8988T (cell line): ENCODE measurements around the gene PSMD3.
"Not testable (repeated sequence)": the region's sequence is repeated elsewhere in the genome, so short reads cannot be mapped to it uniquely, and the experiment has no call there.

Experiments used
- DNase-seq: peaks from one replicate; pipeline ENCODE4 v3.0.0; 2011

The PSMD3 gene

DNA sequence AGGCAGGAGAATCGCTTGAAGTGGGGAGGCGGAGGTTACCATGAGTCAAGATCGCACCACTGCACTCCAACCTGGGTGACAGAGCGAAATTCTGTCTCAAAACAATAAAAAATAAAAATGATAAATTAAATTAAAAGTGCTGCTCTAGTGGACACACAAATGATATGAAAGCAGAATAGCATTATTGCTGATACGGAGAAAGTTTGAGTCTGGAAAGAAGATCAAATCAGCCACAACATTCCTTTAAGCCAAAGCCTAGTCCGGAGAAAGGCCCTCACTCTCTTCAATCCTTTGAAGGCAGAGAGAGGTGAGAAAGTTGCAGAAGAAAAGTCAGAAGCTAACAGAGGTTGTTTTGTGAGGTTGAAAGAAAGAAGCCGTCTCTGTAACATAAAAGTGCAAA lies 19.6 kb downstream of the PSMD3 start:
- DNase-seq, result no peak

DNA sequence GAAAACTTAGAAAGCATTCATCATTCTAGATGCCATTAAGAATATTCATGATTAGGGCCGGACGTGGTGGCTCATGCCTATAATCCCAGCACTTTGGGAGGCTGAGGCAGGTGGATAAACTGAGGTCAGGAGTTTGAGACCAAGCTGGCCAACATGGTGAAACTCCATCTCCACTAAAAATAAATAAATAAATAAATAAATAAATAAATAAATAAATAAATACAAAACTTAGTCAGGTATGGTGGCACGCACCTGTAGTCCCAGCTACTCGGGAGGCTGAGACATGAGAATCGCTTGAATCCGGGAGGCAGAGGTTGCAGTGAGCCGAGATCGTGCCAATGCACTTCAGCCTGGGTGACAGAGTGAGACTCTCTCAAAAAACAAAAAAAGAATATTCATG lies 20.7 kb downstream of the PSMD3 start:
- DNase-seq, result not testable (repeated sequence)

DNA sequence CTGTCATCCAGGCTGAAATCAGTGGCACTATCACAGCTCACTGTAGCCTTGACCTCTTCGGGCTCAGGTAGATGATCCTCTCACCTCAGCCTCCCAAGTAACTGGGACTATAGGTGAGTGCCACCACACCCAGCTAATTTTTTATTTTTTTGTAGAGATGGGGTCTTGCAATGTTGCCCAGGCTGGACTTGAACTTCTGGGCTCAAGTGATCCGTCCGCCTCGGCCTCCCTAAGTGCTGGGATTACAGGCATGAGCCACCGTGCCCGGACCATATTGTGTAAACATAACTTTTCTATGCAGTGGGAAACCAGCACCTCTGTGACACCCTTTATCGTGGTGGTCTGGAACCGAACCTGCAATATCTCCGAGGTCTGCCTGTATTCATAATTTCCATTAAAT lies 23.5 kb downstream of the PSMD3 start:
- no peak for DNase-seq

DNA sequence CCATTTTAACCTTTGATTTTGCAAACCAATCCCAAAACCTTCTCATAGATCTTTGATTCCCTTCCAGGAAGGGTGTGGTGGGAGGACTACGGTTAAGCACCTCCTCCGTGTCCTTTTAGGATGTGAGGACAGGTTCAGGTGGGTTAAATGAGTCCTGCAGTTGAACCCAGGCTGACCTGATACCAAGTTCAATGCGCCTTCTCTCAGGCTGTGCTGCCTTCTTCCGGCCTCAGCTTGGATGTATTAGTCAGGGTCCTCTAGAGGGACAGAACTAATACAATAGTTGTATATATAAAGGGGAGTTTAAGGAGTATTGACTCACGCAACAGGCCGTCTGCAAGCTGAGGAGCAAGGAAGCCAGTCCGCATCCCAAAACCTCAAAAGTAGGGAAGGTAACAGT lies 24.1 kb downstream of the PSMD3 start:
- no peak for DNase-seq

DNA sequence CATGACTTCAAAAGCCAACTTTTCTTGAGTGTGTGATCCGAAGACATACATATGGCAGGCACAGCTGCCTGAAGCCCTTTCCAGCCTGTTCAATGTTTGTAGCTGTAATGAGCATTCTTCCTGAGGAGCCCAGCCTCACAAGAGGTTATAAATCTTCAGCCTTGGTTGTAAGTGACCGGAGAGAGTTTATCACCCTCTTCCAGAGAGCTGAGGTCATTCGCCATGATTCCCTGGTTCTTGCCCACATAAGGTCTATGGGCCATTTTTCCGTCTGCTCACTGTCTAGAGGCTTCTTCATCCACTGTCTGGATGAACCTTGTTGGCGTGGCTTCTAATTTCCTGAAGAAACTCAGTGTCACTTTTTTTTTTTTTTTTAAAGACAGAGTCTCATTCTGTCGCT lies 24.9 kb downstream of the PSMD3 start:
- no peak for DNase-seq

DNA sequence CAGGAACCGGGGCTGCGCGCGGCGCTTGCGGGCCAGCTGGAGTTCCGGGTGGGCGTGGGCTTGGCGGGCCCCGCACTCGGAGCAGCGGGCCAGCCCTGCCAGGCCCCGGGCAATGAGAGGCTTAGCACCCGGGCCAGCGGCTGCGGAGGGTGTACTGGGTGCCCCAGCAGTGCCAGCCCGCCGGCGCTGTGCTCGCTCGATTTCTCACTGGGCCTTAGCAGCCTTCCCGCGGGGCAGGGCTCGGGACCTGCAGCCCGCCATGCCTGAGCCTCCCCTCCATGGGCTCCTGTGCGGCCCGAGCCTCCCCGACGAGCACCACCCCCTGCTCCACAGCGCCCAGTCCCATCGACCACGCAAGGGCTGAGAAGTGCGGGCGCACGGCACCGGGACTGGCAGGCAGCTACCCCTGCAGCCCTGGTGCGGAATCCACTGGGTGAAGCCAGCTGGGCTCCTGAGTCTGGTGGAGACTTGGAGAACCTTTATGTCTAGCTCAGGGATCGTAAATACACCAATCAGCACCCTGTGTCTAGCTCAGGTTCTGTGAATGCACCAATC lies 30.4 kb downstream of the PSMD3 start:
- not testable (repeated sequence) for DNase-seq

DNA sequence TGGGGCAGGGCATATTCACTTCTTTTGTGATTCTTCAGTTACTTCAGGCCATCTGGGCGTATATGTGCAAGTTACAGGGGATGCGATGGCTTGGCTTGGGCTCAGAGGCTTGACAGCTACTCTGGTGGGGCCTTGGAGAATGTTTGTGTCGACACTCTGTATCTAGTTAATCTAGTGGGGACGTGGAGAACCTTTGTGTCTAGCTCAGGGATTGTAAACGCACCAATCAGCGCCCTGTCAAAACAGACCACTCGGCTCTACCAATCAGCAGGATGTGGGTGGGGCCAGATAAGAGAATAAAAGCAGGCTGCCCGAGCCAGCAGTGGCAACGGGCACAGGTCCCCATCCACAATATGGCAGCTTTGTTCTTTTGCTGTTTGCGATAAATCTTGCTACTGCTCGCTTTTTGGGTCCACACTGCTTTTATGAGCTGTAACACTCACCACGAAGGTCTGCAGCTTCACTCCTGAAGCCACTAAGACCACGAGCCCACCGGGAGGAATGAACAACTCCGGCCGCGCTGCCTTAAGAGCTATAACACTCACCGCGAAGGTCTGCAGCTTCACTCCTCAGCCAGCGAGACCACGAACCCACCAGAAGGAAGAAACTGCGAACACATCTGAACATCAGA lies 31.5 kb downstream of the PSMD3 start:
- not testable (repeated sequence) for DNase-seq

DNA sequence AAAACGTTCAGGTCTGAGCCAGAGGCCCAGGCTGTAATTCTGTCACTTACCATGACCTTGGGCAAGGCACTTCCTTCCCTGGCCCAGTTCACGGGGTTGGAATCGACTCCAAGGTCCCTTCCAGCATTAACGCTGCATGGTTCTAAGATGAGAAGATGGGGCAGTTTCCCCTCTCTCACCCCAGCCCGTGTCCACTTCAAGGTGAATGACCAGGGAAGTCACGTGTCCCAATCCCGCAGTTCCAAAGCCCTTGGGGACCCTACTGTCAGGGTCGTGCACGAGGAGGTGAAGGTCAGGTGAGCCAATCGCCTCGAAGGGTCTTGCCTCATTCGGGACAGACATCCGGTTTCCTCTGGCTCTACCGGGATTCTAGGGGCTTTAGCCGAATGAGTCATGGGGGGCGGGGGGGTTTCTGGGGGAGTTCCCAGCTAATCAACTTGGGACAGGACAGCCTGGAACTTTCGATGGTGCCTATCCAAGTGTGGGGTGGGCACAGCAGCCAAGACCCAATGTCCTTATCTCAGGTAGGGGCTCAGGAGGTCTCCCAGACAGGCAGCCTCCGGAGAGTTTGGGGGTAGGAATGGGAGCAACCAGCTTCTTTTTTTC lies 33.9 kb downstream of the PSMD3 start:
- DNase-seq, result no peak

DNA sequence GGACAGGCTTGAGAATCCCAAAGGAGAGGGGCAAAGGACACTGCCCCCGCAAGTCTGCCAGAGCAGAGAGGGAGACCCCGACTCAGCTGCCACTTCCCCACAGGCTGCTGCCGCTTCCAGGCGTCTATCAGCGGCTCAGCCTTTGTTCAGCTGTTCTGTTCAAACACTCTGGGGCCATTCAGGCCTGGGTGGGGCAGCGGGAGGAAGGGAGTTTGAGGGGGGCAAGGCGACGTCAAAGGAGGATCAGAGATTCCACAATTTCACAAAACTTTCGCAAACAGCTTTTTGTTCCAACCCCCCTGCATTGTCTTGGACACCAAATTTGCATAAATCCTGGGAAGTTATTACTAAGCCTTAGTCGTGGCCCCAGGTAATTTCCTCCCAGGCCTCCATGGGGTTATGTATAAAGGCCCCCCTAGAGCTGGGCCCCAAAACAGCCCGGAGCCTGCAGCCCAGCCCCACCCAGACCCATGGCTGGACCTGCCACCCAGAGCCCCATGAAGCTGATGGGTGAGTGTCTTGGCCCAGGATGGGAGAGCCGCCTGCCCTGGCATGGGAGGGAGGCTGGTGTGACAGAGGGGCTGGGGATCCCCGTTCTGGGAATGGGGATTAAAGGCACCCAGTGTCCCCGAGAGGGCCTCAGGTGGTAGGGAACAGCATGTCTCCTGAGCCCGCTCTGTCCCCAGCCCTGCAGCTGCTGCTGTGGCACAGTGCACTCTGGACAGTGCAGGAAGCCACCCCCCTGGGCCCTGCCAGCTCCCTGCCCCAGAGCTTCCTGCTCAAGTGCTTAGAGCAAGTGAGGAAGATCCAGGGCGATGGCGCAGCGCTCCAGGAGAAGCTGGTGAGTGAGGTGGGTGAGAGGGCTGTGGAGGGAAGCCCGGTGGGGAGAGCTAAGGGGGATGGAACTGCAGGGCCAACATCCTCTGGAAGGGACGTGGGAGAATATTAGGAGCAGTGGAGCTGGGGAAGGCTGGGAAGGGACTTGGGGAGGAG lies 34.7 kb downstream of the PSMD3 start, which contains the start of gene CSF3:
Gene CSF3 (plus strand): TSS at position 436 of the 993 bp plus-strand sequence. CDS start 35 bp downstream, at position 471.
- DNase-seq, result no peak

- no peak for DNase-seq
These were observed 35.7 kb downstream of the PSMD3 start for GRCh38 chr17:40015998-40016985.

DNA sequence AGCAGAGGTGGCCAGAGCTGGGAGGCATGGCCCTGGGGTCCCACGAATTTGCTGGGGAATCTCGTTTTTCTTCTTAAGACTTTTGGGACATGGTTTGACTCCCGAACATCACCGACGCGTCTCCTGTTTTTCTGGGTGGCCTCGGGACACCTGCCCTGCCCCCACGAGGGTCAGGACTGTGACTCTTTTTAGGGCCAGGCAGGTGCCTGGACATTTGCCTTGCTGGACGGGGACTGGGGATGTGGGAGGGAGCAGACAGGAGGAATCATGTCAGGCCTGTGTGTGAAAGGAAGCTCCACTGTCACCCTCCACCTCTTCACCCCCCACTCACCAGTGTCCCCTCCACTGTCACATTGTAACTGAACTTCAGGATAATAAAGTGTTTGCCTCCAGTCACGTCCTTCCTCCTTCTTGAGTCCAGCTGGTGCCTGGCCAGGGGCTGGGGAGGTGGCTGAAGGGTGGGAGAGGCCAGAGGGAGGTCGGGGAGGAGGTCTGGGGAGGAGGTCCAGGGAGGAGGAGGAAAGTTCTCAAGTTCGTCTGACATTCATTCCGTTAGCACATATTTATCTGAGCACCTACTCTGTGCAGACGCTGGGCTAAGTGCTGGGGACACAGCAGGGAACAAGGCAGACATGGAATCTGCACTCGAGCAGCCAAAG lies 36.9 kb downstream of the PSMD3 start:
- no peak for DNase-seq

GRCh38 chr17:40018211-40019121 lies 37.9 kb downstream of the PSMD3 start:
- DNase-seq, result no peak

GRCh38 chr17:40019140-40019991 lies 38.8 kb downstream of the PSMD3 start:
- DNase-seq, result no peak

DNA sequence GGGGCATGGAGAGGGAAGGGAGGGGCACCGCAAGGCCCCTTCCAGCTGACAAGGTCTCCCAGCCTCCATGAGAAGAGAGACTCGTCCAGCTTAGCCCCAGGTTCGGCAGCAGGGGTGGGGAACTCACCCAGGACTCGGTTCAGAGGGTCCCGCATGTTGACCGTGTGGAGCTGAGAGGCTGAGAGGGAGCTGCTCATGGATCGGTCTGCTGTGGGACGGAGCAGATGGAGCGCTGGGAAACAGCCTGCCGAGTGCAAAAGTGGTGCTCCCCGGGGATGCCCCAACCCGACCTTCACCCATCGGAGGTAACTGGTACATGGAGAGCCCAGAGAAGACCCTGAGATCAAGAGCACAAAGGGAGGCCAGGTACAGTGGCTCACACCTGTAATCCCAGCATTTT lies 39.5 kb downstream of the PSMD3 start:
- DNase-seq, result no peak

- DNase-seq, result peak; percentile 74
These were observed 40.9 kb downstream of the PSMD3 start for GRCh38 chr17:40021451-40021971.

DNA sequence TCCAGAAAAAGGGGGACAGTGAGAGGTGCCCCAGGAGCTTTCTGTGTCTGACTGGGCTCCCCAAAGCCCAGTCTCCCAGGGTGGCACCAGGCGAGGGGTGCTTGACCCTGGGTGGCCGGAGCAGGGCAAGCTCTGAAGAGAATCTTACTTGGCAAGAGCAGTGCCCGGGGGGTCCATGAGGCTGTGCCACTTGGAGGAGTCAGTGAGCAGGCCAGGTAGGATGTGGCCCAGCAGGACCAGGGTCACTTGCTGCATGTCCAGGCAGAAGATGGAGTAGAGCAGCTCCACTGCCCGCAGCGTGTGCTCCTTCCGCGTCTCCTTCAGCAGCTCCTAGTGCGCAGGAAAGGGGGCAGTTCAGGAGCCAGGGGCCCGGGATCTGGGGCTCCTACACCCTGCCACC lies 41.9 kb downstream of the PSMD3 start:
- no peak for DNase-seq

DNA sequence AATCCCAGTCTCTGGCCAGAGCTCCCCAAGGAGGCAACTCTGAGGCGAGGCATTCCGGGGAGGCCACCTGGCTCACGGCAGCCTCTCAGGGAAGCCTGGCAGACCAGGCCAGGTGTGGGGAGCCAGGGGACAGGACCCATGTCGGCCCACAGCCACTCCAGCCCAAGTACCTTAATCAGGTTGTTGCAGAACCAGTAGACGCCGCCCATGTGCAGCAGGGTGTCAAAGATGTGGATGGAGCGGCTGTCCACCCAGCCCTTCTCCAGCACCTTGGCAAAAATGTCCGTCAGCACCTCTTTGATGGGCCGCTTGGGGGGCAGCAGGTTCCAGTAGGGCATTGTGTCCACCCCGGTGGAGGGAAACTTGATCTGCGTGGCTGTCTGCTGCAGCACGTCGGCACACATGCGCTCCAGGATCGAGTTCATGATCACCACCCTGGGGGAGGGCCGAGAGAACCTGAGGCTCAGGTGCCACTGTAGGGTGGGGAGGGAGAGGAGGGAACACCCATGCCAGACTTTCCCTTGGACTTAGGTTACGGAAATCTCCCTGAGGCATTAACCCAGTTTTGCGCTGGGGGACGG lies 42.4 kb downstream of the PSMD3 start:
- DNase-seq, result no peak

- no peak for DNase-seq
These were observed 43.1 kb downstream of the PSMD3 start for GRCh38 chr17:40023590-40024292.
